RWPE2 (cell line): ENCODE data around the gene HTATSF1.

Experiments used
- ATAC-seq: fragments of 200-7000 bp; cut with Tn5 transposase; 3 replicates; pipeline ENCODE4 v1.9.1; 2021; ENCODE audit warnings: low read depth
- DNase-seq: peaks from one replicate; pipeline ENCODE4 v3.0.0-alpha.2; 2020; ENCODE audit warnings: low spot score
- H3K27ac ChIP-seq: fragments of 450-650 bp; 2 replicates; pipeline ENCODE4 v1.5.1; 2017; ENCODE audit warnings: mild to moderate bottlenecking; ENCODE audit not compliant: poor library complexity, severe bottlenecking
- H3K27me3 ChIP-seq: fragments of 250-450 bp; sonication (Bioruptor Pico); 2 replicates; pipeline ENCODE4 v1.5.1; 2021; ENCODE audit warnings: mild to moderate bottlenecking, moderate library complexity; ENCODE audit not compliant: insufficient read depth, poor library complexity, severe bottlenecking
- H3K36me3 ChIP-seq: fragments of 250-450 bp; sonication (Bioruptor Pico); 2 replicates; pipeline ENCODE4 v1.5.1; 2020; ENCODE audit warnings: low read depth, mild to moderate bottlenecking, moderate library complexity
- H3K4me1 ChIP-seq: fragments of 250-450 bp; sonication (Bioruptor Pico); 2 replicates; pipeline ENCODE4 v1.5.1; 2021; ENCODE audit warnings: mild to moderate bottlenecking, moderate library complexity; ENCODE audit not compliant: insufficient read depth, poor library complexity, severe bottlenecking
- H3K4me3 ChIP-seq: fragments of 250-450 bp; sonication (Bioruptor Pico); 2 replicates; pipeline ENCODE4 v1.5.1; 2021; ENCODE audit warnings: mild to moderate bottlenecking, moderate library complexity; ENCODE audit not compliant: severe bottlenecking
- H3K9me3 ChIP-seq: fragments of 250-450 bp; sonication (Bioruptor Pico); 2 replicates; pipeline ENCODE4 v1.5.1; 2021; ENCODE audit warnings: mild to moderate bottlenecking, moderate library complexity; ENCODE audit not compliant: severe bottlenecking
- TF ChIP-seq, protein P1 (sequence below): fragments of 450-650 bp; IDR thresholded peaks from one replicate; pipeline ENCODE4 v1.5.1; 2017; ENCODE audit warnings: mild to moderate bottlenecking, moderate library complexity; ENCODE audit not compliant: poor library complexity, severe bottlenecking

The HTATSF1 gene

DNA sequence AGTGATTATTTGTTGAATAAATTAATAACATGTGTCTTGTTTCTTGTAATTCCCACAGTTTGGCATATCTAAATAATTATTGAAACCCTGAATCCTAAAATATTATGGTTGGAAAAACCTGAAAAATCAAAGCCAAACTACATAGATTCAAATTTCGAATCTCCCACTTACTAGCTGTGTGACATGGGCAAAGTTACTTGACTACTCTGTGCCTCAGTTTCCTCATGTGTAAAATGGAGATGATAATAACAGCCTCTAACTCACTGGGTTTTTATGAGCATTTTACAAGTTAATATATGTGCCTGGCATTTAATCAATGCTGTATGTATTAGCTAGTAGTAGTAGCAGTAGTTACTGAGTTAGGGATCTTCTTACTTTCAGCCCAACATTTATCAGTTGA is 44.3 kb upstream of the HTATSF1 start:
- H3K4me3 ChIP-seq = no peak overlapping the region
- no peak for DNase-seq
- TF ChIP-seq, protein P1, sequence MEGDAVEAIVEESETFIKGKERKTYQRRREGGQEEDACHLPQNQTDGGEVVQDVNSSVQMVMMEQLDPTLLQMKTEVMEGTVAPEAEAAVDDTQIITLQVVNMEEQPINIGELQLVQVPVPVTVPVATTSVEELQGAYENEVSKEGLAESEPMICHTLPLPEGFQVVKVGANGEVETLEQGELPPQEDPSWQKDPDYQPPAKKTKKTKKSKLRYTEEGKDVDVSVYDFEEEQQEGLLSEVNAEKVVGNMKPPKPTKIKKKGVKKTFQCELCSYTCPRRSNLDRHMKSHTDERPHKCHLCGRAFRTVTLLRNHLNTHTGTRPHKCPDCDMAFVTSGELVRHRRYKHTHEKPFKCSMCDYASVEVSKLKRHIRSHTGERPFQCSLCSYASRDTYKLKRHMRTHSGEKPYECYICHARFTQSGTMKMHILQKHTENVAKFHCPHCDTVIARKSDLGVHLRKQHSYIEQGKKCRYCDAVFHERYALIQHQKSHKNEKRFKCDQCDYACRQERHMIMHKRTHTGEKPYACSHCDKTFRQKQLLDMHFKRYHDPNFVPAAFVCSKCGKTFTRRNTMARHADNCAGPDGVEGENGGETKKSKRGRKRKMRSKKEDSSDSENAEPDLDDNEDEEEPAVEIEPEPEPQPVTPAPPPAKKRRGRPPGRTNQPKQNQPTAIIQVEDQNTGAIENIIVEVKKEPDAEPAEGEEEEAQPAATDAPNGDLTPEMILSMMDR = no peak
- H3K36me3 ChIP-seq = no peaks in the 10 kb centered on the region
- H3K27me3 ChIP-seq = no peaks in the 10 kb centered on the region
- H3K4me1 ChIP-seq = peaks cover 7% of the 10 kb centered on the region
- no peak overlapping the region for H3K27ac ChIP-seq
- no peaks in the 10 kb centered on the region for H3K9me3 ChIP-seq
- no peak for ATAC-seq

GRCh38 chrX:136453771-136454170 is 43.6 kb upstream of the HTATSF1 start:
- no peaks in the 10 kb centered on the region for H3K9me3 ChIP-seq
- no peaks in the 10 kb centered on the region for H3K27me3 ChIP-seq
- TF ChIP-seq, protein P1 = no peak
- H3K4me3 ChIP-seq = no peak overlapping the region
- DNase-seq = no peak
- peaks cover 7% of the 10 kb centered on the region for H3K4me1 ChIP-seq
- no peak for ATAC-seq
- no peaks in the 10 kb centered on the region for H3K36me3 ChIP-seq
- no peak overlapping the region for H3K27ac ChIP-seq

DNA sequence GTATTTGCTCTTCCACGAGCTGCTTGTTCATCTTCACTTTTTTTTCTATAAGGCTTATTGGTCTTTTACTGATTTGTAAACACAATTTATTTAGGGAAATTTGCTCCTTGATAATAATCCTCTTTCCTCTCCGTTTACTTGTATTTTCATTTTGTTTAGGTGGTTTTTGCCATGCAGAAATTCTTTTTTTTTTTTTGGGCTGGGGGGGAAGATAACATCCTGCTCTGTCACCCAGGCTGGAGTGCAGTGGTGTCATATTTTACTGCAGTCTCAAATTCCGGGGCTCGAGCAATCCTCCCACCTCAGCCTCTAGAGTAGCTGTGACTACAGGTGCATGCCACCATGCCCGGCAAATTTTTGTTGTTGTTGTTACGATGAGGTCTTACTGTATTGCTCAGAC is 41.3 kb upstream of the HTATSF1 start:
- Histone ChIP-seq H3K9me3 (no peaks in the 10 kb centered on the region), H3K36me3 (no peaks in the 10 kb centered on the region), H3K4me3 (no peak overlapping the region), H3K27me3 (no peaks in the 10 kb centered on the region), H3K27ac (no peak overlapping the region), H3K4me1 (no peaks in the 10 kb centered on the region)
- TF ChIP-seq, protein P1 = no peak
- ATAC-seq (no peak), DNase-seq (no peak)

- no peak for DNase-seq
- H3K27ac ChIP-seq = no peak overlapping the region
- no peaks in the 10 kb centered on the region for H3K36me3 ChIP-seq
- ATAC-seq = no peak
- H3K4me3 ChIP-seq = no peak overlapping the region
- H3K27me3 ChIP-seq = no peaks in the 10 kb centered on the region
- H3K9me3 ChIP-seq = no peaks in the 10 kb centered on the region
- TF ChIP-seq, protein P1 = no peak
- H3K4me1 ChIP-seq = no peaks in the 10 kb centered on the region
Measured at GRCh38 chrX:136457303-136457917, 40.0 kb upstream of the HTATSF1 start.

DNA sequence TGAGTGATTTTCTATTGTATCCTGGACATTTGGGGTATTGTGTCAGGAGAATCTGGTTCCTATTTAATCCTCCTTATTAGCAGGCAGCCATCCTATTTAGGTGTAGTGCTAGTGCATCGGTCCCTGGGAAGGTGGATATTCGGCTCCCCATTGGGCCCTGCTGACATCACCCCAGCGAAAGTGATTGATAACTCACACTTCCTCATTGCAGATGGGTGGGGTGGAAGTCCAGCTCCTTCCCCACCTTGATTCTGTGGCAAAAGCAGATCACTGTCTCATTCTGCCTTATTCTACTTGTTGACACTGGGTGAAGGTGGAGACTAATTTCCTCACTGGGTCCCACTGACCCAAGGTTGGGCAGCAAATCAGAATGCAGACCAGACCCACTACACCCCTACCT is 32.8 kb upstream of the HTATSF1 start:
- Histone ChIP-seq H3K27ac (no peak overlapping the region), H3K4me3 (no peak overlapping the region), H3K36me3 (no peaks in the 10 kb centered on the region), H3K27me3 (no peaks in the 10 kb centered on the region), H3K4me1 (no peaks in the 10 kb centered on the region), H3K9me3 (no peaks in the 10 kb centered on the region)
- TF ChIP-seq, protein P1 = no peak
- DNase-seq = no peak
- no peak for ATAC-seq
